IPS-15b (cell line): ENCODE results near the gene AVPR2.

Experiments used
- H3K27me3 ChIP-seq: one replicate; pipeline ENCODE4 v1.6.1; 2013; ENCODE audit warnings: low read length; ENCODE audit not compliant: control insufficient read depth, insufficient read depth
- H3K36me3 ChIP-seq: one replicate; pipeline ENCODE4 v1.6.1; 2013; ENCODE audit warnings: low read length; ENCODE audit not compliant: control insufficient read depth, insufficient read depth
- H3K4me1 ChIP-seq: one replicate; pipeline ENCODE4 v1.6.1; 2013; ENCODE audit warnings: mild to moderate bottlenecking, low read length; ENCODE audit not compliant: control insufficient read depth, insufficient read depth
- H3K4me3 ChIP-seq: one replicate; pipeline ENCODE4 v1.5.1; 2013; ENCODE audit warnings: low read depth, low read length
- H3K9ac ChIP-seq: one replicate; pipeline ENCODE4 v1.6.1; 2013; ENCODE audit warnings: low read depth, mild to moderate bottlenecking, low read length
- H3K9me3 ChIP-seq: one replicate; pipeline ENCODE4 v1.6.1; 2013; ENCODE audit warnings: mild to moderate bottlenecking, low read length; ENCODE audit not compliant: control insufficient read depth, insufficient read depth

Gene AVPR2

GRCh38 chrX:153882086-153882498 lies 22.4 kb upstream of the AVPR2 start:
- H3K36me3 ChIP-seq = no peaks in the 10 kb centered on the region
- H3K9ac ChIP-seq = no peak overlapping the region
- no peaks in the 10 kb centered on the region for H3K9me3 ChIP-seq
- H3K4me1 ChIP-seq = peaks cover 12% of the 10 kb centered on the region
- H3K4me3 ChIP-seq = no peak overlapping the region
- H3K27me3 ChIP-seq = no peaks in the 10 kb centered on the region

GRCh38 chrX:153882557-153882956 lies 21.9 kb upstream of the AVPR2 start:
- H3K9me3 ChIP-seq = no peaks in the 10 kb centered on the region
- H3K27me3 ChIP-seq = peaks cover 2% of the 10 kb centered on the region
- H3K36me3 ChIP-seq = no peaks in the 10 kb centered on the region
- no peak overlapping the region for H3K4me3 ChIP-seq
- no peak overlapping the region for H3K9ac ChIP-seq
- H3K4me1 ChIP-seq = peaks cover 12% of the 10 kb centered on the region

GRCh38 chrX:153883163-153883843 lies 21.2 kb upstream of the AVPR2 start:
- Histone ChIP-seq H3K4me3 (no peak overlapping the region), H3K36me3 (no peaks in the 10 kb centered on the region), H3K9me3 (no peaks in the 10 kb centered on the region), H3K27me3 (peaks cover 7% of the 10 kb centered on the region), H3K4me1 (peaks cover 6% of the 10 kb centered on the region), H3K9ac (no peak overlapping the region)

- Histone ChIP-seq H3K4me1 (peaks cover 2% of the 10 kb centered on the region), H3K4me3 (no peak overlapping the region), H3K9ac (no peak overlapping the region), H3K27me3 (peaks cover 7% of the 10 kb centered on the region), H3K36me3 (no peaks in the 10 kb centered on the region), H3K9me3 (no peaks in the 10 kb centered on the region)
Measured at GRCh38 chrX:153884136-153884535, 20.3 kb upstream of the AVPR2 start.

GRCh38 chrX:153884590-153884989 lies 19.9 kb upstream of the AVPR2 start:
- Histone ChIP-seq H3K9ac (no peak overlapping the region), H3K27me3 (peaks cover 7% of the 10 kb centered on the region)

GRCh38 chrX:153885208-153885787 lies 19.2 kb upstream of the AVPR2 start:
- H3K4me1 ChIP-seq = peaks cover 2% of the 10 kb centered on the region
- H3K36me3 ChIP-seq = no peaks in the 10 kb centered on the region
- no peaks in the 10 kb centered on the region for H3K9me3 ChIP-seq
- no peak overlapping the region for H3K9ac ChIP-seq
- H3K27me3 ChIP-seq = peaks cover 7% of the 10 kb centered on the region
- H3K4me3 ChIP-seq = peak overlapping the region; percentile 46

More at GRCh38 chrX:153884590-153884989, 19.9 kb upstream of the AVPR2 start:
- peak overlapping the region; percentile 46 for H3K4me3 ChIP-seq
- H3K4me1 ChIP-seq = peaks cover 2% of the 10 kb centered on the region
- H3K36me3 ChIP-seq = no peaks in the 10 kb centered on the region
- no peaks in the 10 kb centered on the region for H3K9me3 ChIP-seq

- peak within 1 kb of the TSS; percentile 46 for H3K4me3 ChIP-seq
- no peaks in the 10 kb centered on the region for H3K9me3 ChIP-seq
- H3K4me1 ChIP-seq = peaks cover 2% of the 10 kb centered on the region
- H3K36me3 ChIP-seq = no peaks in the 10 kb centered on the region
- H3K9ac ChIP-seq = no peak within 1 kb of the TSS
- H3K27me3 ChIP-seq = peaks cover 7% of the 10 kb centered on the region
Measured at GRCh38 chrX:153885968-153886903, 18.2 kb upstream of the AVPR2 start, which contains the start of gene L1CAM. Gene L1CAM, minus strand, starts transcription at chrX:153886173. Its CDS starts 10,337 bp downstream, at chrX:153875836.

- peaks cover 7% of the 10 kb centered on the region for H3K27me3 ChIP-seq
- peaks cover 2% of the 10 kb centered on the region for H3K4me1 ChIP-seq
- H3K4me3 ChIP-seq = peak overlapping the region; percentile 39
- no peak overlapping the region for H3K9ac ChIP-seq
- no peaks in the 10 kb centered on the region for H3K36me3 ChIP-seq
- no peaks in the 10 kb centered on the region for H3K9me3 ChIP-seq
Measured at GRCh38 chrX:153886915-153887314, 17.6 kb upstream of the AVPR2 start.

GRCh38 chrX:153887385-153887784 lies 17.1 kb upstream of the AVPR2 start:
- Histone ChIP-seq H3K27me3 (peaks cover 7% of the 10 kb centered on the region), H3K36me3 (no peaks in the 10 kb centered on the region), H3K9ac (no peak overlapping the region), H3K4me1 (peaks cover 2% of the 10 kb centered on the region), H3K4me3 (no peak overlapping the region), H3K9me3 (no peaks in the 10 kb centered on the region)

- Histone ChIP-seq H3K4me3 (no peak overlapping the region), H3K9me3 (no peaks in the 10 kb centered on the region), H3K4me1 (peaks cover 2% of the 10 kb centered on the region), H3K27me3 (peaks cover 7% of the 10 kb centered on the region), H3K36me3 (no peaks in the 10 kb centered on the region), H3K9ac (no peak overlapping the region)
Measured at GRCh38 chrX:153888344-153888743, 16.1 kb upstream of the AVPR2 start.

GRCh38 chrX:153889123-153889522 lies 15.3 kb upstream of the AVPR2 start:
- Histone ChIP-seq H3K9me3 (no peaks in the 10 kb centered on the region), H3K4me3 (no peak overlapping the region), H3K27me3 (peaks cover 7% of the 10 kb centered on the region), H3K4me1 (peaks cover 2% of the 10 kb centered on the region), H3K9ac (no peak overlapping the region), H3K36me3 (no peaks in the 10 kb centered on the region)
